ENCODE results near the gene BTG3. TPM values are rescaled to one million over a fixed set of nuclear protein-coding genes. Genes with fewer than 3 reads are reported as not detected.

BTG3 gene
- total RNA-seq, 3 donors from 2014 or later: 34.1 to 60.0 (median 55.6) TPM

- Histone ChIP-seq H3K27me3 (no peaks in the 10 kb centered on the region), H3K4me3 (no peak overlapping the region), H3K9me3 (no peaks in the 10 kb centered on the region), H3K4me1 (no peaks in the 10 kb centered on the region), H3K36me3 (peaks cover 12% of the 10 kb centered on the region), H3K27ac (no peak overlapping the region)
- TF ChIP-seq CTCF (IDR thresholded peaks at IDR 0.05) (no peak), POLR2A (IDR thresholded peaks at IDR 0.05) (no peak), POLR2AphosphoS5 (IDR thresholded peaks at IDR 0.05) (no peak)
- intact Hi-C loops (cut with DNase I; ENCODE audit: low total_unique reads): no loop called here
- no peak for DNase-seq (ENCODE audit: low spot score in 2 of 2)
These were observed 15.0 kb downstream of the BTG3 start for GRCh38 chr21:17597680-17598079.

DNA sequence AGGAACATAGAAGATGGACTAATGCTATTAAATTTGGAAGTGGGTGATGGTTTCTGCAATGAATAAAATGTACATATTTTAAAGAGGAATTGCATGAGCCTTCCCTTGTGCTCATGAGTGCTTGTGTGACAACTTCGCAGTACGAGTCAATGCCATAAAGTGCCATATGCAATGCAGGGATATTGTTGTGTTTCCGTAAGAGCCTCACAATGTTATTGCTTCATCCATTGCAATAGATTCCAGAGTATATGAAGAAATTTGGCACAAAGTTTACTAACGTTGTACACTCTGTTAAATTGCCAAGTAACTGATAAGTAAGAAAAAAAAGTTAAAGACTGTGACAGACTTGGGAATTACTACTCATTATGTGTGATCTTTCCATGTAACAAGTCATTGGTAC lies 22.3 kb downstream of the BTG3 start:
- Histone ChIP-seq H3K9me3 (no peaks in the 10 kb centered on the region), H3K27me3 (no peaks in the 10 kb centered on the region), H3K4me1 (no peaks in the 10 kb centered on the region), H3K4me3 (no peak overlapping the region), H3K36me3 (peaks cover 7% of the 10 kb centered on the region), H3K27ac (no peak overlapping the region)
- intact Hi-C loops (cut with DNase I; ENCODE audit: low total_unique reads): no loop called here
- TF ChIP-seq POLR2A (IDR thresholded peaks at IDR 0.05): no peak
- DNase-seq (ENCODE audit: low spot score in 2 of 2): no peak

GRCh38 chr21:17585875-17586450 lies 26.7 kb downstream of the BTG3 start:
- Histone ChIP-seq H3K36me3 (no peaks in the 10 kb centered on the region), H3K9me3 (no peaks in the 10 kb centered on the region), H3K4me1 (no peaks in the 10 kb centered on the region), H3K27ac (no peak overlapping the region), H3K4me3 (no peak overlapping the region), H3K27me3 (no peaks in the 10 kb centered on the region)
- TF ChIP-seq CTCF (IDR thresholded peaks at IDR 0.05) (peak in 2 of 3 donors; percentile 54 to 64), POLR2A (IDR thresholded peaks at IDR 0.05) (no peak)
- no peak for DNase-seq (ENCODE audit: low spot score in 2 of 2)
- intact Hi-C loops (cut with DNase I; ENCODE audit: low total_unique reads): no loop called here

DNA sequence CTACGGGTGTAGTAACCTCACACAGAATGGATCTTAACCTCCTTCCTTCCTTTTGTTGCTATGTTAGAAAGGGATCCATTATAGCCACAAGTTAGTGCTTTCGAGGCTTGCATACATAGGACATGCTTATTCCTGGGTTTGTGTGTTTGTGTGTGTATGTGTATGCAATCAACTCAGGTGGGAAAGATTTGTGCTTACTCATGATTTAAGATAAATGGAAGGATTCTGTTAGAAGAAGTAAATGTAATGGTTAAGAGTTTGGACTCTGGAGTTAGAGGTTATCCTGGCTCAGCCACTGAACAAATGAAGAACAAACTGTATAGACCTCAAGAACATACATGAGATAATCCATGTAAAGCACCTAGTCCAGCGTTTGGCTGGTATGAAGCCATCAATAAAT lies 28.8 kb downstream of the BTG3 start:
- TF ChIP-seq CTCF (IDR thresholded peaks at IDR 0.05): no peak
- no peak for TF ChIP-seq POLR2A (IDR thresholded peaks at IDR 0.05)
- TF ChIP-seq POLR2AphosphoS5 (IDR thresholded peaks at IDR 0.05): no peak
- intact Hi-C loops (cut with DNase I; ENCODE audit: low total_unique reads): no loop called here

DNA sequence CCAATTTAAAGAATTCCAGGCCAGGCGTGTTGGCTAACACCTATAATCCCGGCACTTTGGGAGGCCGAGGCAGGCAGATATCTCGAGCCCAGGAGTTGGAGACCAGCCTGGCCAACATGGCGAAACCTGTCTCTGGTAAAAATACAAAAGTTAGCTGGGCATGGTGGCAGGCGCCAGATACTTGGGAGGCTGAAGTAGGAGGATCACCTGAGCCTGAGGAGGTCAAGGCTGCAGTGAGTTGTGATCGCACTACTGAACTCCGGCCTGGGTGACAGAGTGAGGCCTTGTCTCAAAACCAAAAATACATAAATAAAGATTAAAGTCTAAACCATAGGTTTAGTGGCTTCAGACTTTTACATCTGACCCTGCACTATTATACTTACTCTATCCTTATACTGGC lies 32.4 kb downstream of the BTG3 start:
- H3K27me3 ChIP-seq: no peaks in the 10 kb centered on the region
- no peaks in the 10 kb centered on the region for H3K36me3 ChIP-seq
- DNase-seq (ENCODE audit: low spot score in 2 of 2): no peak
- no peaks in the 10 kb centered on the region for H3K4me1 ChIP-seq
- H3K4me3 ChIP-seq: no peak overlapping the region
- TF ChIP-seq POLR2AphosphoS5 (IDR thresholded peaks at IDR 0.05): no peak
- no peak for TF ChIP-seq POLR2A (IDR thresholded peaks at IDR 0.05)
- TF ChIP-seq CTCF (IDR thresholded peaks at IDR 0.05): no peak
- no peak overlapping the region for H3K27ac ChIP-seq
- intact Hi-C loops (cut with DNase I; ENCODE audit: low total_unique reads): no loop called here
- no peaks in the 10 kb centered on the region for H3K9me3 ChIP-seq

More for the DNA sequence above, 28.8 kb downstream of the BTG3 start:
- no peak overlapping the region for H3K27ac ChIP-seq
- no peaks in the 10 kb centered on the region for H3K27me3 ChIP-seq
- H3K4me3 ChIP-seq: no peak overlapping the region
- DNase-seq (ENCODE audit: low spot score in 2 of 2): no peak
- H3K36me3 ChIP-seq: no peaks in the 10 kb centered on the region
- H3K9me3 ChIP-seq: no peaks in the 10 kb centered on the region
- no peaks in the 10 kb centered on the region for H3K4me1 ChIP-seq

- intact Hi-C loops (cut with DNase I; ENCODE audit: low total_unique reads): no loop called here
These were observed 33.8 kb downstream of the BTG3 start for GRCh38 chr21:17578876-17579275.

More at GRCh38 chr21:17578876-17579275, 33.8 kb downstream of the BTG3 start:
- Histone ChIP-seq H3K4me3 (no peak overlapping the region), H3K27me3 (no peaks in the 10 kb centered on the region), H3K36me3 (no peaks in the 10 kb centered on the region), H3K9me3 (no peaks in the 10 kb centered on the region), H3K27ac (no peak overlapping the region), H3K4me1 (no peaks in the 10 kb centered on the region)
- no peak for DNase-seq (ENCODE audit: low spot score in 2 of 2)
- TF ChIP-seq CTCF (IDR thresholded peaks at IDR 0.05) (no peak), POLR2A (IDR thresholded peaks at IDR 0.05) (no peak), POLR2AphosphoS5 (IDR thresholded peaks at IDR 0.05) (no peak)
